HUES64 (cell line): Measurements from ENCODE around the gene IFT27.

ENCODE experiments used
- H3K27ac ChIP-seq: 2 replicates; pipeline ENCODE4 v1.7.0; 2013; ENCODE audit warnings: low read depth, low read length, inconsistent platforms
- H3K27me3 ChIP-seq: 2 replicates; pipeline ENCODE4 v1.6.1; 2013; ENCODE audit warnings: mild to moderate bottlenecking, low read length; ENCODE audit not compliant: insufficient read depth
- H3K36me3 ChIP-seq: 2 replicates; pipeline ENCODE4 v1.6.1; 2013; ENCODE audit warnings: mild to moderate bottlenecking, low read length; ENCODE audit not compliant: insufficient read depth
- H3K4me1 ChIP-seq: 2 replicates; pipeline ENCODE4 v1.6.1; 2013; ENCODE audit warnings: mild to moderate bottlenecking, low read length, moderate library complexity; ENCODE audit not compliant: insufficient read depth
- H3K4me3 ChIP-seq: 2 replicates; pipeline ENCODE4 v1.5.1; 2013; ENCODE audit warnings: mild to moderate bottlenecking, low read length, moderate library complexity
- H3K9ac ChIP-seq: 2 replicates; pipeline ENCODE4 v1.6.1; 2013; ENCODE audit warnings: mild to moderate bottlenecking, low read depth, low read length
- H3K9me3 ChIP-seq: 2 replicates; pipeline ENCODE4 v1.6.1; 2013; ENCODE audit warnings: low read depth, low read length; ENCODE audit not compliant: insufficient read depth
- WGBS: fragments of 150-250, 120-280 bp; methylation state at CpG from one replicate; pipeline ENCODE4 v1.1.7; 2013; ENCODE audit warnings: missing lambda C conversion rate; 5-methylcytosine and 5-hydroxymethylcytosine counted together

The IFT27 gene

DNA sequence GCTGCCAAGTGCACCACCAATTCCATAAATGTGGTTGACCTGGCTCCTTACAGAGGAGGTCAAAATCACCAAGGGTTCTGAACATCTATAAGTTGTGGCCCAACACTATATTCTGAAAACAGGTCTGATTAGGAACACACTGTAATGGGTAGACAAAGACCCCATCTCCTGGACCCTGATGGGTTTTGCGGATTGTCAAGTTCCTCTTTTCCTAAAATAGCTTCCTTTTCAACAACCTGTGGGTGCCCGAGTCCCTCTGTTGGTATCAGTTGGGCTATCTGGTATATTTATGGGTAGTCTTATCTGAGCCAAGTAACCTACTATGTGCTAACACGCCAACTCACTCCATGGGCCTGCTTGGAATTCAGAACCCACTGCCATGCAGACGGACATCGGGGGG lies 62.5 kb downstream of the IFT27 start:
- WGBS, result 98% methylated on average over 4 of the region's 5 CpGs
- Histone ChIP-seq H3K4me3 (no peak overlapping the region), H3K27ac (no peak overlapping the region), H3K9ac (no peak overlapping the region), H3K9me3 (no peaks in the 10 kb centered on the region), H3K27me3 (peaks cover 3% of the 10 kb centered on the region; the same call in 1 of the 2 replicates), H3K4me1 (no peaks in the 10 kb centered on the region), H3K36me3 (no peaks in the 10 kb centered on the region)
